ENCODE data around the gene OGFOD1. TPM values are rescaled to one million over a fixed set of nuclear protein-coding genes. Genes with fewer than 3 reads are reported as not detected.

Gene OGFOD1
- total RNA-seq, 1 experiment from 2014 or later, result 51.6 TPM

DNA sequence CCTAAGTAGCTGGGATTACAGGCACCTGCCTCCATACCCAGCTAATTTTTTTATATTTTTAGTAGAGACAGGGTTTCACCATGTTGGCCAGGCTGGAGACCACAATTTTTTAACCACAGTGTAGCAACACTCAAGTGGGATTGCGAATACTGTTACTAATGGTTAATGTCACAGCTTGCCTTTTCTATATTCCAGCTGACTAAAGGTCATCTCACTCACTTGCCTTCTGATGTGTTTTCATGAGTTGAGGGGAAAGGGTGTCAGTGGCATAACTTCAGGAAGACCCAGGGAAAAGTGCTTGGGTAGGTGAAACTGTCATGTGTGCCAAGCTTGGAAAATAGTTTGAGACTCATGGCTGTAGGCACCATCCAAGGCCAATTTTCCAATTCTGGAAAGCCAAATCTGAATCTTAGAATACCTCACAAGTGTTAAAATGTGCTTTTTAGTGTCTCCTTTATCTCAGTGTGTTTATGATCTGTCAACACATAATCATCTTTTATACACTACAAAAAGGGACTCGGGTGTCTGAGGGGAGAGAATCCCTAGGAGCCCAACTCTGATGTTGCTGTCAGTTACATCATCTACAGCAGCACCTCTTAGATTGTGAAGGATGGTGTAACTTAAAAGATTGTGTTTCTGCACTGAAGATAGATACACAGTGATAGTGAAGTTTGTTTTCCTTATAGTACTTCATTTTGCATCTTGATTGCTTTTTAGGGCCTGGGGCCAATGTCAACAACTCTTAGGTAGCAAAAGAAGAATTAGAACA lies 27.1 kb downstream of the OGFOD1 start:
- no TSS peak for BruUV-seq (replicated peaks)
- H3K9ac ChIP-seq (ENCODE audit: low read length), result no peak overlapping the region
- no peaks in the 10 kb centered on the region for H3K9me3 ChIP-seq (ENCODE audit: control insufficient read depth in 1 of 2, insufficient read depth in 1 of 2, low read depth in 1 of 2, low read length in 2 of 2)
- RAD21 ChIA-PET (ENCODE audit: low non-redundant PET in 1 of 2, low total read pairs in 2 of 2, uncharacterized antibody in 2 of 2, unreplicated experiment in 2 of 2), result no interaction called here
- H3K79me2 ChIP-seq (ENCODE audit: insufficient read depth, low read length), result no peaks in the 10 kb centered on the region
- no peaks in the 10 kb centered on the region for H3K9me2 ChIP-seq (ENCODE audit: insufficient read depth)
- peaks cover 19 to 40% of the 10 kb centered on the region in 2 experiments for H3K36me3 ChIP-seq (ENCODE audit: control insufficient read depth in 1 of 2, insufficient read depth in 2 of 2, low read length in 2 of 2)
- intact Hi-C loops (cut with micrococcal nuclease), result no loop called here
- TF ChIP-seq EGR1 (IDR thresholded peaks at IDR 0.05; ENCODE audit: low read depth) (no peak), CEBPB (IDR thresholded peaks at IDR 0.05; ENCODE audit: low read depth) (peak; percentile 66; the same call in 1 of the 2 replicates)
- no peak overlapping the region for H3K27ac ChIP-seq (ENCODE audit: low read depth, low read length)
- CTCF ChIA-PET, result interaction anchor here (1.1 kb wide), 1 partner anchor 122 kb away, joined by 3 read pairs; no protein-coding TSS in a partner anchor
- POLR2A ChIA-PET, result no interaction called here
- peaks cover 2 to 23% of the 10 kb centered on the region in 2 experiments; a peak in 2 of 4 replicates for H3K4me1 ChIP-seq (ENCODE audit: control insufficient read depth in 1 of 2, insufficient read depth in 2 of 2, low read length in 2 of 2)
- no peaks in the 10 kb centered on the region for H4K20me1 ChIP-seq (ENCODE audit: insufficient read depth)
- H3K27me3 ChIP-seq (ENCODE audit: insufficient read depth, low read length), result no peaks in the 10 kb centered on the region
- DNase-seq (ENCODE audit: low read depth, low spot score), result no peak
- ATAC-seq, result no peak
- no peak overlapping the region for H2AFZ ChIP-seq (ENCODE audit: low read depth, low read length, poor library complexity, severe bottlenecking)
- H3K4me2 ChIP-seq (ENCODE audit: low read length), result no peak overlapping the region
- H3K4me3 ChIP-seq (replicated peaks in 1 of 2; ENCODE audit: low read depth in 1 of 2, low read length in 2 of 2), result no peak overlapping the region

DNA sequence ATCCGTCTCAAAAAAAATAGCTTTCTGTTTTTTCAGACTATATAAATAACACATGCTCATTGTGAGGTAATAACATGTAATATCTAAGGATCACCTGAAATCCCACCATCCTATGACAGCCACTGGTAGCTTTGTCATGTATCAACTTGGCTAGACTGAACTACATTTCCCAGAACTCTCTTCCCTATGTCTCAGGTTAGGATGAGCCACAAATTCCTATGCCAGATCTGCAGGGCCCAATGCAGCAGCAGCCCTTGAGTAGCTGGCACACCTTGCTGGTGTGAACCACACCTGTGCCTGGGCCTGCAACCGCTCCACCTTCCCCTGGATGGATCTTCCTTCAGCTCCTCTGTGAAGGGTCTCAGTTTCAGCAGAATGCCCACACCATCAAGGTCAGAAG lies 28.1 kb downstream of the OGFOD1 start:
- POLR2A ChIA-PET, result interaction anchor here (0.6 kb wide), 1 partner anchor 9 kb away, joined by 4 read pairs; no protein-coding TSS in a partner anchor
- peak; percentile 21; the same call in 1 of the 2 replicates for ATAC-seq
- TF ChIP-seq CBX3 (IDR thresholded peaks at IDR 0.05; ENCODE audit: low read depth) (no peak), YY1 (IDR thresholded peaks at IDR 0.05; ENCODE audit: extremely low read depth, insufficient replicate concordance, low read depth, low read length) (no peak), ZNF274 (IDR thresholded peaks at IDR 0.05; ENCODE audit: low read depth, low read length) (no peak), EZH2 (IDR thresholded peaks at IDR 0.05) (no peak), POLR2AphosphoS5 (IDR thresholded peaks at IDR 0.05; ENCODE audit: low read depth, low read length) (no peak), JUND (IDR thresholded peaks at IDR 0.05) (no peak), FOSL1 (IDR thresholded peaks at IDR 0.05; ENCODE audit: low read depth) (no peak), CTCF (IDR thresholded peaks at IDR 0.05 in 2 of 3, conservative IDR thresholded peaks at IDR 0.05 in 1 of 3; ENCODE audit: borderline replicate concordance in 1 of 3, insufficient read depth in 1 of 3, low read depth in 2 of 3, low read length in 2 of 3) (no peak), TCF7L2 (IDR thresholded peaks at IDR 0.05; ENCODE audit: borderline replicate concordance, extremely low read depth, insufficient read depth, insufficient read length) (no peak), ZFX (IDR thresholded peaks at IDR 0.05) (no peak), SP1 (IDR thresholded peaks at IDR 0.05; ENCODE audit: low read depth) (no peak), EZH2phosphoT487 (IDR thresholded peaks at IDR 0.05; ENCODE audit: borderline replicate concordance) (no peak), MAX (IDR thresholded peaks at IDR 0.05) (no peak)
- TF ChIP-seq, protein P1, sequence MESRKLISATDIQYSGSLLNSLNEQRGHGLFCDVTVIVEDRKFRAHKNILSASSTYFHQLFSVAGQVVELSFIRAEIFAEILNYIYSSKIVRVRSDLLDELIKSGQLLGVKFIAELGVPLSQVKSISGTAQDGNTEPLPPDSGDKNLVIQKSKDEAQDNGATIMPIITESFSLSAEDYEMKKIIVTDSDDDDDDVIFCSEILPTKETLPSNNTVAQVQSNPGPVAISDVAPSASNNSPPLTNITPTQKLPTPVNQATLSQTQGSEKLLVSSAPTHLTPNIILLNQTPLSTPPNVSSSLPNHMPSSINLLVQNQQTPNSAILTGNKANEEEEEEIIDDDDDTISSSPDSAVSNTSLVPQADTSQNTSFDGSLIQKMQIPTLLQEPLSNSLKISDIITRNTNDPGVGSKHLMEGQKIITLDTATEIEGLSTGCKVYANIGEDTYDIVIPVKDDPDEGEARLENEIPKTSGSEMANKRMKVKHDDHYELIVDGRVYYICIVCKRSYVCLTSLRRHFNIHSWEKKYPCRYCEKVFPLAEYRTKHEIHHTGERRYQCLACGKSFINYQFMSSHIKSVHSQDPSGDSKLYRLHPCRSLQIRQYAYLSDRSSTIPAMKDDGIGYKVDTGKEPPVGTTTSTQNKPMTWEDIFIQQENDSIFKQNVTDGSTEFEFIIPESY (IDR thresholded peaks at IDR 0.05; ENCODE audit: extremely low read depth, insufficient replicate concordance, low read length), result no peak

More for the DNA sequence above, 28.1 kb downstream of the OGFOD1 start:
- Histone ChIP-seq H3K4me1 (ENCODE audit: control insufficient read depth in 1 of 2, insufficient read depth in 2 of 2, low read length in 2 of 2) (peaks cover 2 to 23% of the 10 kb centered on the region in 2 experiments; a peak in 2 of 4 replicates), H3K27me3 (ENCODE audit: insufficient read depth, low read length) (no peaks in the 10 kb centered on the region), H2AFZ (ENCODE audit: low read depth, low read length, poor library complexity, severe bottlenecking) (no peak overlapping the region), H3K36me3 (ENCODE audit: control insufficient read depth in 1 of 2, insufficient read depth in 2 of 2, low read length in 2 of 2) (peaks cover 19 to 39% of the 10 kb centered on the region in 2 experiments), H3K9ac (ENCODE audit: low read length) (no peak overlapping the region), H3K4me3 (replicated peaks in 1 of 2; ENCODE audit: low read depth in 1 of 2, low read length in 2 of 2) (no peak overlapping the region), H3K9me3 (ENCODE audit: control insufficient read depth in 1 of 2, insufficient read depth in 1 of 2, low read depth in 1 of 2, low read length in 2 of 2) (no peaks in the 10 kb centered on the region), H4K20me1 (ENCODE audit: insufficient read depth) (no peaks in the 10 kb centered on the region), H3K27ac (ENCODE audit: low read depth, low read length) (no peak overlapping the region), H3K9me2 (ENCODE audit: insufficient read depth) (no peaks in the 10 kb centered on the region), H3K4me2 (ENCODE audit: low read length) (no peak overlapping the region), H3K79me2 (ENCODE audit: insufficient read depth, low read length) (no peaks in the 10 kb centered on the region)
- BruUV-seq (replicated peaks), result no TSS peak
- DNase-seq (ENCODE audit: low read depth, low spot score), result no peak
- ChIA-PET CTCF (interaction anchor here (1.1 kb wide), 1 partner anchor 121 kb away, joined by 3 read pairs; no protein-coding TSS in a partner anchor), RAD21 (ENCODE audit: low non-redundant PET in 1 of 2, low total read pairs in 2 of 2, uncharacterized antibody in 2 of 2, unreplicated experiment in 2 of 2) (no interaction called here)
- intact Hi-C loops (cut with micrococcal nuclease), result no loop called here

Data from HCT116 (cell line).